ENCODE results near the gene TTC3. TPM values are rescaled to one million over a fixed set of nuclear protein-coding genes. Genes with fewer than 3 reads are reported as not detected.

The TTC3 gene
- total RNA-seq, 1 experiment from 2014 or later: 68.0 TPM

DNA sequence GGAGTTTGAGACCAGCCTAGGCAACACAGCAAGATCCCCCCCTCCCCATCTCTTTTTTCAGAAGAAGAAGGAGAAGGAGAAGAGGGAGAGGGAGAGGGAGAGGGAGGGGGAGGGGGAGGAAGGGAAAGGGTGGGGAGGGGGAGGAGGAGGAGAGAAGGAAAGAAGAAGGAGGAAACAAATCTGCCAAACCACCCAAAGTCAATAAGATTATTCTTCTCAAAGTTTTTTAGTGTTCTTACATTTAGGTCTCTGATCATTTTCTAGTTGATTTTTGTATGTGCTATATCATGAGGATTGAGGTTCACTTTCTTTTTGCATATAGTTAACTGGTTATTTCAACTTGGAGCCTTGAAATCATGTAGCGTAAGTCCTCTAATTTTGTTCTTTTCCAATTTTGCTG is 137.7 kb downstream of the TTC3 start:
- Mint-ChIP-seq H3K9me3 (ENCODE audit: low read depth, unreplicated experiment) (no peaks in the 10 kb centered on the region), H3K36me3 (ENCODE audit: insufficient read depth, unreplicated experiment) (peaks cover 13% of the 10 kb centered on the region), H3K4me1 (ENCODE audit: low read depth, unreplicated experiment) (peaks cover 9% of the 10 kb centered on the region), H3K27ac (ENCODE audit: unreplicated experiment) (no peak overlapping the region), H3K4me3 (ENCODE audit: low read depth, unreplicated experiment) (no peak overlapping the region), H3K27me3 (ENCODE audit: unreplicated experiment) (no peaks in the 10 kb centered on the region)
- no peak for DNase-seq
- TF ChIP-seq, protein P1, sequence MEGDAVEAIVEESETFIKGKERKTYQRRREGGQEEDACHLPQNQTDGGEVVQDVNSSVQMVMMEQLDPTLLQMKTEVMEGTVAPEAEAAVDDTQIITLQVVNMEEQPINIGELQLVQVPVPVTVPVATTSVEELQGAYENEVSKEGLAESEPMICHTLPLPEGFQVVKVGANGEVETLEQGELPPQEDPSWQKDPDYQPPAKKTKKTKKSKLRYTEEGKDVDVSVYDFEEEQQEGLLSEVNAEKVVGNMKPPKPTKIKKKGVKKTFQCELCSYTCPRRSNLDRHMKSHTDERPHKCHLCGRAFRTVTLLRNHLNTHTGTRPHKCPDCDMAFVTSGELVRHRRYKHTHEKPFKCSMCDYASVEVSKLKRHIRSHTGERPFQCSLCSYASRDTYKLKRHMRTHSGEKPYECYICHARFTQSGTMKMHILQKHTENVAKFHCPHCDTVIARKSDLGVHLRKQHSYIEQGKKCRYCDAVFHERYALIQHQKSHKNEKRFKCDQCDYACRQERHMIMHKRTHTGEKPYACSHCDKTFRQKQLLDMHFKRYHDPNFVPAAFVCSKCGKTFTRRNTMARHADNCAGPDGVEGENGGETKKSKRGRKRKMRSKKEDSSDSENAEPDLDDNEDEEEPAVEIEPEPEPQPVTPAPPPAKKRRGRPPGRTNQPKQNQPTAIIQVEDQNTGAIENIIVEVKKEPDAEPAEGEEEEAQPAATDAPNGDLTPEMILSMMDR (IDR thresholded peaks at IDR 0.05; ENCODE audit: unreplicated experiment): no peak
- CTCF ChIA-PET: no interaction called here
- BruUV-seq (replicated peaks): no TSS peak
- intact Hi-C loops (cut with micrococcal nuclease; ENCODE audit: unreplicated experiment): no loop called here

DNA sequence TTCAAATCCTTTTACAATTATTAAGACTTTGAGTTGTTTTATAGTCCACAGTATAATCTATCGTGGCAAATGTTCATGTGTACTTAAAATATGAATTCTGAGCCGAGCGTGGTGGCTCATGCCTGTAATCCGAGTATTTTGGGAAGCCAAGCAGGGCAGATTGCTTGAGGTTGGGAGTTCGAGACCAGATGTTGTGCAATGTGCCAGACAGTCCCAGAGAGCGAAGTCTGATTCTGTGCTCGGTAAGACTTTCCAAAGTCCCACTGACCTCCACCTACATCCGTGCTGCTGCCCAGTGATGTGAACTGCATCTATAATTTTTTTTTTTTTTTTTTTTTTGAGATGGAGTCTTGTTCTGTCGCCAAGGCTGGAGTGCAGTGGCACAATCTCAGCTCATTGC is 141.9 kb downstream of the TTC3 start:
- H3K9me3 Mint-ChIP-seq (ENCODE audit: low read depth, unreplicated experiment): no peaks in the 10 kb centered on the region
- no peaks in the 10 kb centered on the region for H3K4me1 Mint-ChIP-seq (ENCODE audit: low read depth, unreplicated experiment)
- TF ChIP-seq, protein P1 (IDR thresholded peaks at IDR 0.05; ENCODE audit: unreplicated experiment): no peak
- H3K36me3 Mint-ChIP-seq (ENCODE audit: insufficient read depth, unreplicated experiment): peaks cover under 1% of the 10 kb centered on the region
- no peaks in the 10 kb centered on the region for H3K27me3 Mint-ChIP-seq (ENCODE audit: unreplicated experiment)
- no peak overlapping the region for H3K4me3 Mint-ChIP-seq (ENCODE audit: low read depth, unreplicated experiment)
- CTCF ChIA-PET: no interaction called here
- BruUV-seq (replicated peaks): no TSS peak
- DNase-seq: no peak
- intact Hi-C loops (cut with micrococcal nuclease; ENCODE audit: unreplicated experiment): no loop called here
- no peak overlapping the region for H3K27ac Mint-ChIP-seq (ENCODE audit: unreplicated experiment)

DNA sequence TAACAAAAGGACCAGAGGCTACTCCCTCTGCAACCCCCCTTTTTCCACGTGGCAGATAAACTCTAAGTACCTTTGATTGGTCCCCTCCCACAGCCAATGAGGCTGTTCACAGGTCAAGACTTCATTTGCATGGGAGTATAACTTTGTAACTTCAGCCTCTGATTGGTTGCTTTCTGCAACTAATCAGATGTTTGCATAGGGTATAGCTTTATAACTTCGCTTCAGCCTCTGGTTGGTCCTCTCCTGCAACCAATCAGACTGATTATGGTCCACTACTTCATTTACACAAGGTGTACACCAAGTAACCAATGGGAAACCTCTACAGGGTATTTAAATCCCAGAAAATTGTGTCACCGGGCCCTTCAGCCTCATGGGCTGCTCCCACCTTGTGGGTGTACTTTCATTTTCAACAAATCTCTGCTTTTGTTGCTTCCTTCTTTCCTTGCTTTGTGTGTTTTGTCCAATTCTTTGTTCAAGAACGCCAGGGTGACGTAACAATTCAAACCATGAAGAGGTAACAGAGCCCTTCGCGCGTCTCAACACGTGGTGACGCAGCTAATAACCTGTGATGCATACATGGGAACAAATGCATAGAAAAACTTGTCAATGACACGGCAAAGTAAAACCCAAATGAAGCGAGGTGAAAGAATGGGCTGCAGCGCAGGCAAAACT is 146.8 kb downstream of the TTC3 start:
- Mint-ChIP-seq H3K27me3 (ENCODE audit: unreplicated experiment) (no peaks in the 10 kb centered on the region), H3K27ac (ENCODE audit: unreplicated experiment) (no peak overlapping the region), H3K36me3 (ENCODE audit: insufficient read depth, unreplicated experiment) (peaks cover 17% of the 10 kb centered on the region), H3K9me3 (ENCODE audit: low read depth, unreplicated experiment) (no peaks in the 10 kb centered on the region), H3K4me3 (ENCODE audit: low read depth, unreplicated experiment) (peak overlapping the region; percentile 95), H3K4me1 (ENCODE audit: low read depth, unreplicated experiment) (no peaks in the 10 kb centered on the region)
- no TSS peak for BruUV-seq (replicated peaks)
- CTCF ChIA-PET: no interaction called here
- TF ChIP-seq, protein P1 (IDR thresholded peaks at IDR 0.05; ENCODE audit: unreplicated experiment): no peak
- intact Hi-C loops (cut with micrococcal nuclease; ENCODE audit: unreplicated experiment): loop anchor here (2.0 kb wide), 1 partner anchor 423 kb away; no protein-coding TSS in a partner anchor
- no peak for DNase-seq

DNA sequence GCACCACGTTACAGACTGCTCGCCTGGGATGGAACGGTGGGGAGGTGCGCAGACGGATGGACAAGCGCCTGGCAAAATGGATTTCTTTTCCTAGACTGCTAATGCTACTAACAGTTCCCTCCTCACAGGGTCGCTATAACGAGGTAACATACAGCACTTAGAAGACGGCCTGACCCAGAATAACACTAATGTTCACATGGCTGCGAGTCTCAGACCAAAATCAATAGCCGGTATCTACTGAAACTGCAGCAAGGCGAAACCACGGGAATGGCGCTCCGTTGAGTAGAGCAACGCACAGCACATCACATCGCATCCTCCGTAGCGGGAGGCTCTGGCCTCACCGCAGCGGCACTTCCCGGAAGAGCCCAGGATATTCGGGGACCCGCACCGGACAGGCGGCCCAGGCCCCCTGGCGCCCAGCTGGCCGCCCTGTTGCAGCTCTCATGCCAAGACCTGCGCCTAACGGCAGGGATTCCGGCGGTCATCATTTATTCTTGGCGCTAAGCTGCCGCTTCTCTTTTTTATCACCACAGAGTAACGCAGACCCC is 147.5 kb downstream of the TTC3 start:
- peaks cover 17% of the 10 kb centered on the region for H3K36me3 Mint-ChIP-seq (ENCODE audit: insufficient read depth, unreplicated experiment)
- CTCF ChIA-PET: no interaction called here
- no peaks in the 10 kb centered on the region for H3K9me3 Mint-ChIP-seq (ENCODE audit: low read depth, unreplicated experiment)
- intact Hi-C loops (cut with micrococcal nuclease; ENCODE audit: unreplicated experiment): loop anchor here (2.0 kb wide), 1 partner anchor 422 kb away; no protein-coding TSS in a partner anchor
- no TSS peak for BruUV-seq (replicated peaks)
- no peaks in the 10 kb centered on the region for H3K27me3 Mint-ChIP-seq (ENCODE audit: unreplicated experiment)
- H3K4me3 Mint-ChIP-seq (ENCODE audit: low read depth, unreplicated experiment): peak overlapping the region; percentile 95
- DNase-seq: no peak
- H3K27ac Mint-ChIP-seq (ENCODE audit: unreplicated experiment): peak overlapping the region; percentile 91
- no peaks in the 10 kb centered on the region for H3K4me1 Mint-ChIP-seq (ENCODE audit: low read depth, unreplicated experiment)
- TF ChIP-seq, protein P1 (IDR thresholded peaks at IDR 0.05; ENCODE audit: unreplicated experiment): peak; percentile 11
